HG03039 (cell line): ENCODE measurements around the gene YY1.
"Not testable (repeated sequence)": the region's sequence is repeated elsewhere in the genome, so short reads cannot be mapped to it uniquely, and the experiment has no call there.

Experiments
- ATAC-seq: cut with Tn5 transposase; IDR thresholded peaks from one replicate; pipeline ENCODE4 v1.9.1; 2021; ENCODE audit warnings: mild to moderate bottlenecking, moderate library complexity; ENCODE audit not compliant: unreplicated experiment

YY1 gene

DNA sequence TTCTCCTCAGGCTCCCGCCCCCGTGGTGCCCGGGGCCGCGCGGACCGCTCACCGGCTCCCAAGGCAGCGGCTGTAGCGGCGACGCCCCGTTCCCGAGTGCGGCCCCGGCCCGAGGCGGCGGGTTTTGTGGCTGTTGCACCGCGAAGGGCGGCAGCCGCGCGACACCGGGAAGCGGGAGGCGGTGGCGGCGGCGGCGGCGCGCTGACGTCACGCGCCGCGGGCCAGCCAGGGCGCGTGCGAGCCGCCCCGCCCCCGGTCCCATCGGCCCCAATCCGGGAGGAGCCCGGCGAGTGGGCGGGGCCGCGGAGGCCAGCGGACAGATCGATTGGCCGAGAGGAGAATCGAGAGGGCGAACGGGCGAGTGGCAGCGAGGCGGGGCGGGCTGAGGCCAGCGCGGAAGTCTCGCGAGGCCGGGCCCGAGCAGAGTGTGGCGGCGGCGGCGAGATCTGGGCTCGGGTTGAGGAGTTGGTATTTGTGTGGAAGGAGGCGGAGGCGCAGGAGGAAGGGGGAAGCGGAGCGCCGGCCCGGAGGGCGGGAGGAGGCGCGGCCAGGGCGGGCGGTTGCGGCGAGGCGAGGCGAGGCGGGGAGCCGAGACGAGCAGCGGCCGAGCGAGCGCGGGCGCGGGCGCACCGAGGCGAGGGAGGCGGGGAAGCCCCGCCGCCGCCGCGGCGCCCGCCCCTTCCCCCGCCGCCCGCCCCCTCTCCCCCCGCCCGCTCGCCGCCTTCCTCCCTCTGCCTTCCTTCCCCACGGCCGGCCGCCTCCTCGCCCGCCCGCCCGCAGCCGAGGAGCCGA is at the start of gene YY1:
YY1 (plus strand) TSS at position 726 of the 792 bp plus-strand sequence. CDS start 101 bp downstream, outside the sequence.
- peak; percentile 60 for ATAC-seq

DNA sequence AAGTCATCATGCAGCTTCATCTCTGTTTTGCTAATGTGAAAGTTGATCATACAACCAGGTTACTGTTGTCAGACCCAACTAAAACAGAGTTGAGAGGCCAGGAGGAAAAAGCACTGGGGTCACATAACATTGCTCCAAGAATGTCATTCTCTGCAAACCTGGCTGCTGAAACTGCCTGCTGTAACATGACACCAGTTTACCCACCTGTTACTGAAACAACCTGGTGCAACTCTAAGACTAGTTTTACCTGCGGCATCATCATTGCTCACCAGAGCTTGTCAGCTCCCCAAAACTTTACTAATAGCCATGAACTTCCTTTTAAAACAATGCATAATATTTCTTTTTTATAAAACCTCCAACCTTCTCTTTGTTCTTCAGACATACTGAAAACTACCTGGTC is 48.8 kb upstream of the YY1 start:
- ATAC-seq, result no peak

DNA sequence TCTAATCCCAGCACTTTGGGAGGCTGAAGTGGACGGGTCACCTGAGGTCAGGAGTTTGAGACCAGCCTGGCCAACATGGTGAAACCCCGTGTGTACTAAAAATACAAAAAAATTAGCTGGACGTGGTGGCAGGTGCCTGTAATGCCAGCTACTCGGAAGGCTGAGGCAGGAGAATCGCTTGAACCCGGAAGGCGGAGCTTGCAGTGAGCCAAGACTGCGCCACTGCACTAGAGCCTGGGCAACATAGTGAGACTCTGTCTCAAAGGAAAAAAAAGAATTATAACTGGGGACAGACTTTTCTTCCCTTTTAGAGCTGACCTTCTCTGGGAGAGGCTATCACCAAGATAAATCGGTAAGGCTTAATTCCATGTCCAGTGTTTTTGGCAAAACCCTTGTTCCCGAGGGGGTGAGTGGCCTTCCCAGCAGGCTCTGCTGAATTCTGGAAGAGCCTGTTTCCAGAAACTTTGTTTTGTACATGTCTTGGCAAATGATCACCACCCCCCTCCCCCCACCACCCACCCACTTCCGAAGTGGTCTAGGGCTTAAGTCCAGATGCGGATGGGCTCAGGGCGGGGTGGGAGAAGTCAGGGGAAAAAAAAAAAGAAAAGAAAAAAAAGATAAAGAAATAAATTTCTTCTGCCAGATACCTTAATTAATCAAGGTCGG is 47.2 kb upstream of the YY1 start:
- no peak for ATAC-seq

- no peak for ATAC-seq
Measured at GRCh38 chr14:100192250-100192671, 46.7 kb upstream of the YY1 start.

DNA sequence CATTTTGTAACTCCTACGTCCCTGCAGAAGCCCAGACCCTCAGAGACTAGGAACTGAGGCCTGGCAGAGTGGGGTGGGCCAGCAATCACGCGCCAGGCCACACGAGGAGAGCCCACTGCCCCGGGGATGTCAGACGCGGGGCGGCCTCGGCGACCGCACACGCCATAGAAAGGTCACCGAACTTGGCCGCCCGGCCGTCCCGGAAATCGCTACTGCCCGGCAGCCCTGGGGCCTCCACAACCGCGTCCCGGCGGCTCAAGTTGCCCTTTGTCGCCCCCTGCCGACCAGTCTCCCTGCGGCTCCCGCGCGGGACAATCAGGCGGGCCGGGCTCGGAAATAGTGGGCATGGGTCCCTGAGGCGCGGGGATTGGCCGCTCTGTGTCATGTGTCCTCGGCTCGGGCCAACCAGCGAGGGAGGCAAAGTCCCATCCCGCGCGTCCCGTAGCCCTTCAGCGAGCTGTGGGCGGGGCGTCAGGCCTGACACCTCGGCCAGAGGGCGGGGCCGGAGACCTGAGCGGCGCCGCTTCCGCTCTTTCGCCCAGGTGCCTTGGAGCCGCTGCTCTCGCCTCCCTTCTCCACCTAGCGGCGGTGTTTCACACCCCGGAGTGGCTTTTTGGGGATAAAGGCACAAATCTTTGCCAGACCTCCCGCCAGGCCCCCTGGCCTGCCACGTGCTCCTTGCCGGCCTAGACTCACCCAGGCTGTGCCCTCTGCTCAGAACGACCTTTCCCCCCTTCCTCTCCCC is 46.1 kb upstream of the YY1 start:
- peak; percentile 98 for ATAC-seq

DNA sequence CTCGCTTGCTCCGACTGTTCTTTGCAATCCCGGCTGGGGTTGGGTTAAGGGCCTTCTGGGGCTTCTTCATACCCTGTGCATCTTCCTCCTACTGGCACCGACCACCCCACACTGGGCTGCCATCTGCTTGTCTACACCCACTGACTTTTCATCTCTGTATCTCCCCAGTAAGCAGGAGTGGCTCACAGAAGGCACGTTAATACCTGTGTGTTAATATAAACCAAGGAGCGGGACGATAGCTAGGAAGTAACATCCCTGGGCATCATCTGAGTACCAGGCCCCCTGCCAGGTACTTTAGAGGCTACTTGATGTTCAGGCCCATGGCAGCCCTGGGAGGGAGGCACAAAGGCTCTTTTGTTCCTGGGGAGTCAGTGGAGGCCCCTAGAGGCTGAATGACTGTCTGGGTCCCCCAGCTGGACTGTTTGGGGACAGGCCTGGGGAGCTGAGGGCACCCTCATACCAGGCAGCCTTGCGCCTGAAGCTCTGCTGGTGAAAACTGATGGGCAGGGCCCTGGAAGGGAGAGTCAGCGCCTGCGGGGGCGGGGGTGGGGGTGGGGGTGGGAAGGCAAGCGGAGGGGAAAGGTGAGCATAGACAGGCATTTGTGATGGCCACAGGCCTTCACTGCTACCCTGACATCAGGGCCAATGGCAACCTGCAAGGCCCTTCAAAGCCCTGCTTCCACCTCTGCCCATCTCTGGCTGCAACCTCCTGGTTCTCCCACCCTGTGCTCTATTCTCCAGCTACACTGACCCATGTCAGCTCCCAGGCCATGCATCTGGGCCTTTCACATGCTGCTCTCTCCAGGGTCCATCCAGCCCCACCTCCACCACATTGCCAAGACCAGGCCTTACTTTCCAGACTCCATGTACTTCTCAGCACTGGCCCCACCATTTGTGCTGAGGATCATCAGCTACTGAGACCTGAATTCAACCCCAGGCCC is 45.3 kb upstream of the YY1 start:
- ATAC-seq, result no peak

GRCh38 chr14:100199240-100199860 is 39.6 kb upstream of the YY1 start:
- ATAC-seq, result no peak

DNA sequence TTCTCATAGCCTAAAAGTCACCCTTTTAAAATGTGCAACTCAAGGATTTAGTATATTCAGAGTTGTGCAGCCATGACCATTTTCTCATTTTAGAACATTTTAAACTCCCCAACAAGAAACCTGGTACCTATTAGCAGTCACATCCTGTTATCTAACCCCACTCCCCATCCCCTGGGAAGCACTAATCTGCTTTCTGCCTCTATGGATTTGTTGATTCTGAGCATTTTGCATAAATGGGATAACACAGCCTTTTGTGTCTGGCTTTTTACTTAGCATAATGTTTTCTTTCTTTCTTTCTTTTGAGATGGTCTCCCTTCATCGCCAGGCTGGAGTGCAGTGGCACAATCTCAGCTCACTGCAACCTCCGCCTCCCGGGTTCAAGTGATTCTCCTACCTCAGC is 38.6 kb upstream of the YY1 start:
- ATAC-seq, result no peak

- ATAC-seq, result no peak
Measured at GRCh38 chr14:100201701-100202100, 37.2 kb upstream of the YY1 start.

DNA sequence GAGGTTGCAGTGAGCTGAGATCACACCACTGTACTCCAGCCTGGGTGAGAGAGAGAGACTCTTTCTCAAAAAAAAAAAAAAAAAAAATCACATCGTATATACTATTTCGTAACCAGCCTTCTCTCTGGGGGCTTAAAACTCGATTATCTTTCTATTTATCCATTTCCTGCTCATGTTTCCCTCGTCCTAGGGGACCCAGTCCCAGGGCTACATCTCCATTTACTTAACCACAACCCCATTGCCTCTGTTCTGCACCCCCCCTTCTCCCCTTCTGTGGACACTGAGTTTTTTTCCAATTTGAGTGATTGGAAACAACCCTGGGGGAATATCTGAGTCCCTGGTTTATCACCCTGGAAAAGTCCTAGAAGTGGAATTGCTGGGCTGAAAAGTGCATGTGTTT is 36.2 kb upstream of the YY1 start:
- no peak for ATAC-seq

GRCh38 chr14:100203146-100203545 is 35.8 kb upstream of the YY1 start:
- no peak for ATAC-seq

DNA sequence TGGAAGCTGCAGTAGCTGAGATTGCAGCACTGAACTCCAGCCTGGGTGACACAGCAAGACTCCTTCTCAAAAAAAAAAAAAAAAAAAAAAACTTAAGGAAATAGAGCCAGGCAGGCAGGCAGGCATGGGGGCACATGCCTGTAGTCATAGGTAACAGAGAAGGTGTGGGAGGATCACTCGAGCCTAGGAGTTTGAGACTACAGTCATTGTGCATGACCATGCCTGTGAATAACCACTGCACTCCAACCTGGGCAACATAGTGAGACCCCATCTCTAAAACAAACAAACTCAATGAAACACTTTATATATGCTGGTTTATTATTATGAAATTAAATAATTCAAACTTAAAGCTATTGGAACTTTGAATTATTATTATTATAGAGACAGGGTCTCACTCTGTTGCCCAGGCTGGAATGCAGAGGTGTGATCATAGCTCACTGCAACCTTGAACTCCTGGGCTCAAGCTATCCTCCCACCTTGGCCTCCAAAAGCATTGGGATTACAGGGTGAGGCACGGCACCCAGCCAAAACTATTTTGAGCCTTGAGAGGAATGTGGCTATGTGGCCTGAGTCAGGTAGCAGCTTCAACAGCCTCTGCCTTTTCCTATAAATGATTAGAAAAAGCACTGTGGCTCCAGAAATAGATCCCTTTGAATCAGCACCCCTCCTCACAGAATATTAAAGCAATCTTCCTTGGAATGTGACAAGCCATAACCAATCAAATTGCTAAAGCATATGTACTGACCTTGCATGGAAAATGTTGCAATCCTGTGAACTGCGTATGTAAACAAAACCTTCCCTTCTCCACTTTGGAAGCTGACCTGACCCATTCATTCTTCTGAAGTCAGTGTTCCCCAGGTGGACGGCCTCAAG is 34.7 kb upstream of the YY1 start:
- ATAC-seq, result no peak

DNA sequence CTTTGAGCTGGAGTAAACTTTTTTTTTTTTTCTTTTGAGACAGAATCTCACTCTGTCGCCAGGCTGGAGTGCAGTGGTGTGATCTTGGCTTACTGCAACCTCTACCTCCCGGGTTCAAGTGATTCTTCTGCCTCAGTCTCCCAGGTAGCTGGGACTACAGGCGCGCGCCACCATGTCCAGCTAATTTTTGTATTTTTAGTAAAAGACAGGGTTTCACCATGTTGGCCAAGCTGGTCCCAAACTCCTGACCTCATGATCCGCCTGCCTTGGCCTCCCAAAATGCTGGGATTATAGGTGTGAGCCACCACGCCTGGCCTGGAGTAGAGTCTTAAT is 34.1 kb upstream of the YY1 start:
- not testable (repeated sequence) for ATAC-seq

DNA sequence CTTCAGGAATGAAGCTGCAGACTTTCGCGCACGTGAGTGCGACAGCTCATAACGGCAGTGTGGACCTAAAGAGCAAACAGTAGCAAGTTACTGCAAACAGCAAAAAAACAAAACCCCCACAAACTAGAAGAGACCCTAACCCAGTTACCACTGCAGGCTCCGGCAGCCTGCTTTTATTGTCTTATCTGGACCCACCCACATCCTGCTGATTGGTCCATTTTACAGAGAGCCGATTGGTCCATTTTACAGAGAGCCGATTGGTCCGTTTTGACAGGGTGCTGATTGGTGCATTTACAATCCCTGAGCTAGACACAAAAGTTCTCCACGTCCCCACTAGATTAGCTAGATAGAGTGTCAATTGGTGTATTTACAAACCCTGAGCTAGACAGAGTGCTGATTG is 31.4 kb upstream of the YY1 start:
- not testable (repeated sequence) for ATAC-seq

- not testable (repeated sequence) for ATAC-seq
Measured at GRCh38 chr14:100208136-100208535, 30.8 kb upstream of the YY1 start.

DNA sequence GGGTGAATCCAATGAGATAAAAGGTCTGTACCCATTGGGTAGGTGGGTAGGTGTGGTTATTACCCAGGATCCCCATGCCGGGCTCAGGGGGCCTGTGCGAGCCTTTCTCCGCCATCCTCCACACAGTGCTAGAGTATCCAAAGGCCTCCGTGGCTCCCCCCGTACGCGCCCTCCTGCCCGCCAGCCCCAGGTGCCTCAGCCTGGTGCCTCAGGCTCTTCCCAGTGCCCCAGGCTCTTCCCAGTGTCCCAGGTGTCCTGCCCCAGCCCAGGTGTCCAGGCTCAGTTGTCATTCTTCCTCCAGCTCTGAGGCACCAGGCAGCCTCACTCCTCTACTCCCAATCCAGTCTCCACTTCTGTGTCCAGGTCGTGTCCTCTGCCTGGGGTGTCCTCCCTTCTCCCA is 27.6 kb upstream of the YY1 start:
- ATAC-seq, result no peak

DNA sequence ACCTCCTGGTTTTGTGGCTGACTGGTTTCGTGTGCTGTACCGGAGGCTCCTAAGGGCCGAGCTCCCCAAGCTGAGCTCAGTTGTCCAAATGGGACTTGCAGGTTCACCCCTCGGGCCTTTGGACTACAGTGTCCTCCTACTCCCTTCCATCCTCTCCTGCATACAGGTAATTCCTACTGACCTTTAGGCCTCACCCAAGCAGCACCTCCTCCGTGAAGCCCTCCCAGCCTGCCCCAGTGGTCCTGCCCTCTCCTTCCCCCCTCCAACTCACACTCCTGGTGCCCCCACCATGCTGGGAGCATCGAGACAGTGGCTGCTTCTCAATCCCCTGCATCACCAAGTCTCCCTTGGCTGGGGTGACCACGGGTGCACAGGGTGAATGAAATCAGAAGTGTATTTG is 27.1 kb upstream of the YY1 start:
- ATAC-seq, result no peak

GRCh38 chr14:100212476-100213333 is 26.2 kb upstream of the YY1 start:
- ATAC-seq, result no peak
